Brain microvascular endothelial cell (primary cell): ENCODE measurements around the gene SLC22A14.

Experiments
- DNase-seq: peaks from one replicate; pipeline ENCODE4 v3.0.0-alpha.2; 2020
- H3K27ac ChIP-seq: fragments of 250-450 bp; sonication (Bioruptor Pico); 2 replicates; pipeline ENCODE4 v1.5.1; 2020; ENCODE audit warnings: mild to moderate bottlenecking, moderate library complexity
- H3K27me3 ChIP-seq: fragments of 250-450 bp; sonication (Bioruptor Pico); replicated peaks from 2 replicates; pipeline ENCODE4 v1.5.1; 2020; ENCODE audit warnings: mild to moderate bottlenecking
- H3K36me3 ChIP-seq: fragments of 250-450 bp; sonication (Bioruptor Pico); replicated peaks from 2 replicates; pipeline ENCODE4 v1.5.1; 2020; ENCODE audit warnings: mild to moderate bottlenecking
- H3K4me3 ChIP-seq: 2 replicates; pipeline ENCODE4 v1.5.1; 2011; ENCODE audit warnings: low read depth, mild to moderate bottlenecking, control low read depth, low read length, moderate library complexity
- CTCF ChIP-seq: IDR thresholded peaks from 2 replicates; pipeline ENCODE4 v1.5.1; 2011; ENCODE audit warnings: low read depth, mild to moderate bottlenecking, moderate library complexity, low read length, control low read depth, inconsistent platforms; ENCODE audit errors: missing control alignments
- in situ Hi-C: cut with HindIII; loops from 2 replicates; pipeline ENCODE4 v1.10.0; 2017; ENCODE audit warnings: low sequenced_read_pairs, low pct_ligation_motif_present

SLC22A14 gene

GRCh38 chr3:38312356-38312755, 30.3 kb downstream of the SLC22A14 start:
- Histone ChIP-seq H3K4me3 (no peak overlapping the region), H3K36me3 (no peaks in the 10 kb centered on the region), H3K27me3 (no peaks in the 10 kb centered on the region), H3K27ac (no peak overlapping the region)
- in situ Hi-C loops, result no loop called here
- no peak for TF ChIP-seq CTCF
- DNase-seq, result no peak

GRCh38 chr3:38313263-38313662, 31.2 kb downstream of the SLC22A14 start:
- Histone ChIP-seq H3K36me3 (no peaks in the 10 kb centered on the region), H3K4me3 (no peak overlapping the region), H3K27ac (no peak overlapping the region), H3K27me3 (no peaks in the 10 kb centered on the region)
- in situ Hi-C loops, result no loop called here
- no peak for TF ChIP-seq CTCF
- no peak for DNase-seq

DNA sequence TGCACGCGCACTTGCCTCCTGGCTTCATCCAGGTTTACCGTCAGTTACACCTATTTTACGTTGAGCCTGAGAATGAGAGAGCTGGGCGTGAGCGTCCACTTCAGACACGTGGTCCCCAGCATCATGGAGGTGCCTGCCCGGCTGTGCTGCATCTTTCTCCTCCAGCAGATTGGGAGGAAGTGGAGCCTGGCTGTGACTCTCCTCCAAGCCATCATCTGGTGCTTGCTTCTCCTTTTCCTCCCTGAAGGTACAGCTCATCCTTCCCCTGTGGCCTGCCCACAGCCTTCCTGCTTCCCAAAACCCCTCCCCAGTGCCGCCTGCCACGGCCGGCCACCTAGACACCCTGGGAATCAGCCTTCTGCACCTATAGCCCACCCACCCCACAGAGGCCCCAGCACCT, 31.6 kb downstream of the SLC22A14 start:
- in situ Hi-C loops, result no loop called here
- Histone ChIP-seq H3K36me3 (no peaks in the 10 kb centered on the region), H3K27me3 (no peaks in the 10 kb centered on the region), H3K4me3 (no peak overlapping the region), H3K27ac (no peak overlapping the region)
- no peak for DNase-seq
- no peak for TF ChIP-seq CTCF

GRCh38 chr3:38314112-38314763, 32.1 kb downstream of the SLC22A14 start:
- no peaks in the 10 kb centered on the region for H3K27me3 ChIP-seq
- H3K27ac ChIP-seq, result no peak overlapping the region
- no peak overlapping the region for H3K4me3 ChIP-seq
- no peaks in the 10 kb centered on the region for H3K36me3 ChIP-seq
- no peak for DNase-seq
- no peak for TF ChIP-seq CTCF
- in situ Hi-C loops, result no loop called here

GRCh38 chr3:38314764-38315487, 32.8 kb downstream of the SLC22A14 start:
- no peak overlapping the region for H3K27ac ChIP-seq
- no peaks in the 10 kb centered on the region for H3K27me3 ChIP-seq
- no peak for TF ChIP-seq CTCF
- no peaks in the 10 kb centered on the region for H3K36me3 ChIP-seq
- DNase-seq, result no peak
- H3K4me3 ChIP-seq, result no peak overlapping the region
- in situ Hi-C loops, result no loop called here
